ENCODE data around the gene TOP3B.

The TOP3B gene

GRCh38 chr22:21981874-21982273 lies 713 bp downstream of the TOP3B start:
- DNase-seq (ENCODE audit: low read depth in 2 of 2): no peak

GRCh38 chr22:21980547-21980946 lies 2.0 kb downstream of the TOP3B start:
- no peak for DNase-seq (ENCODE audit: low read depth in 2 of 2)

GRCh38 chr22:21978564-21979386 lies 3.8 kb downstream of the TOP3B start:
- no peak for DNase-seq (ENCODE audit: low read depth in 2 of 2)

- DNase-seq (ENCODE audit: low read depth in 2 of 2): no peak
Observed at GRCh38 chr22:21977814-21978213, 4.8 kb downstream of the TOP3B start.

- DNase-seq (ENCODE audit: low read depth in 2 of 2): no peak
Observed at GRCh38 chr22:21975854-21976345, 6.7 kb downstream of the TOP3B start.

- no peak for DNase-seq (ENCODE audit: low read depth in 2 of 2)
Observed at GRCh38 chr22:21975273-21975672, 7.3 kb downstream of the TOP3B start.

- no peak for DNase-seq (ENCODE audit: low read depth in 2 of 2)
Observed at GRCh38 chr22:21974058-21974649, 8.4 kb downstream of the TOP3B start.

- no peak for DNase-seq (ENCODE audit: low read depth in 2 of 2)
Observed at GRCh38 chr22:21972806-21973205, 9.8 kb downstream of the TOP3B start.

- peak; percentile 38 to 46 for DNase-seq (ENCODE audit: low read depth in 2 of 2)
Observed at GRCh38 chr22:21972293-21972779, 10.3 kb downstream of the TOP3B start.

GRCh38 chr22:21971858-21972275 lies 10.7 kb downstream of the TOP3B start:
- no peak for DNase-seq (ENCODE audit: low read depth in 2 of 2)

GRCh38 chr22:21970800-21971617 lies 11.6 kb downstream of the TOP3B start:
- DNase-seq (ENCODE audit: low read depth in 2 of 2): no peak

GRCh38 chr22:21970037-21970799 lies 12.4 kb downstream of the TOP3B start:
- DNase-seq (ENCODE audit: low read depth in 2 of 2): no peak

GRCh38 chr22:21968452-21969129 lies 14.0 kb downstream of the TOP3B start:
- no peak for DNase-seq (ENCODE audit: low read depth in 2 of 2)

- DNase-seq (ENCODE audit: low read depth in 2 of 2): no peak
Observed at GRCh38 chr22:21967693-21968271, 14.8 kb downstream of the TOP3B start.

- no peak for DNase-seq (ENCODE audit: low read depth in 2 of 2)
Observed at GRCh38 chr22:21966643-21967516, 15.7 kb downstream of the TOP3B start.

- no peak for DNase-seq (ENCODE audit: low read depth in 2 of 2)
Observed at GRCh38 chr22:21965762-21966288, 16.8 kb downstream of the TOP3B start.

GRCh38 chr22:21964918-21965484 lies 17.6 kb downstream of the TOP3B start:
- DNase-seq (ENCODE audit: low read depth in 2 of 2): no peak

- no peak for DNase-seq (ENCODE audit: low read depth in 2 of 2)
Observed at GRCh38 chr22:21964234-21964633, 18.4 kb downstream of the TOP3B start.

GRCh38 chr22:21963790-21964211 lies 18.8 kb downstream of the TOP3B start:
- no peak for DNase-seq (ENCODE audit: low read depth in 2 of 2)

Measured in stimulated activated CD8-positive, alpha-beta memory T cell treated with anti-CD3 and anti-CD28 coated beads, Interleukin-2, amount 100 ng/mL, for 48 hours (primary cell).